ENCODE measurements around the gene DPYSL4. TPM values are rescaled to one million over a fixed set of nuclear protein-coding genes. Genes with fewer than 3 reads are reported as not detected.

DPYSL4 gene
- total RNA-seq, 3 donors from 2014 or later (not counting 1 experiment from before 2014, with no cell fraction given): 0.40 to 1.3 (median 1.0) TPM

- Mint-ChIP-seq H3K36me3 (no peaks in the 10 kb centered on the region), H3K4me1 (peaks cover 20 to 21% of the 10 kb centered on the region in 2 donors), H3K27me3 (ENCODE audit: low read depth in 2 of 2) (no peaks in the 10 kb centered on the region), H3K9me3 (no peaks in the 10 kb centered on the region), H3K4me3 (no peak overlapping the region), H3K27ac (no peak overlapping the region)
- TF ChIP-seq CTCF (IDR thresholded peaks at IDR 0.05): no peak
- H3K27me3 ChIP-seq (ENCODE audit: control insufficient read depth, insufficient read depth, low read length): no peaks in the 10 kb centered on the region
- intact Hi-C loops (cut with micrococcal nuclease): no loop called here
- ATAC-seq (no peak), DNase-seq (no peak)
- peaks cover 17% of the 10 kb centered on the region for H3K4me1 ChIP-seq (ENCODE audit: control insufficient read depth, insufficient read depth, low read length)
- H3K9me3 ChIP-seq (ENCODE audit: control insufficient read depth, insufficient read depth, low read length): no peaks in the 10 kb centered on the region
- no peaks in the 10 kb centered on the region for H3K36me3 ChIP-seq (ENCODE audit: control insufficient read depth, insufficient read depth, low read length)
- no peak overlapping the region for H3K4me3 ChIP-seq (ENCODE audit: low read length)
- no peak overlapping the region for H3K27ac ChIP-seq (ENCODE audit: low read length)
- 90% methylated on average over 13 of the region's 13 CpGs for WGBS (ENCODE audit: insufficient coverage)
Observed at GRCh38 chr10:132236881-132237280, 50.1 kb downstream of the DPYSL4 start.

- no peaks in the 10 kb centered on the region for H3K9me3 Mint-ChIP-seq
- intact Hi-C loops (cut with micrococcal nuclease): no loop called here
- H3K4me1 ChIP-seq (ENCODE audit: control insufficient read depth, insufficient read depth, low read length): peaks cover 12% of the 10 kb centered on the region
- no peaks in the 10 kb centered on the region for H3K27me3 ChIP-seq (ENCODE audit: control insufficient read depth, insufficient read depth, low read length)
- H3K9me3 ChIP-seq (ENCODE audit: control insufficient read depth, insufficient read depth, low read length): no peaks in the 10 kb centered on the region
- H3K36me3 ChIP-seq (ENCODE audit: control insufficient read depth, insufficient read depth, low read length): no peaks in the 10 kb centered on the region
- no peaks in the 10 kb centered on the region for H3K27me3 Mint-ChIP-seq (ENCODE audit: low read depth in 2 of 2)
- no peaks in the 10 kb centered on the region for H3K36me3 Mint-ChIP-seq
- H3K4me1 Mint-ChIP-seq: peaks cover 15 to 16% of the 10 kb centered on the region in 2 donors
- ATAC-seq (no peak), DNase-seq (no peak)
- WGBS (ENCODE audit: insufficient coverage): 92% methylated on average over 15 of the region's 15 CpGs
- H3K27ac Mint-ChIP-seq: no peak overlapping the region
- TF ChIP-seq CTCF (IDR thresholded peaks at IDR 0.05): no peak
- no peak overlapping the region for H3K4me3 ChIP-seq (ENCODE audit: low read length)
- H3K27ac ChIP-seq (ENCODE audit: low read length): no peak overlapping the region
- H3K4me3 Mint-ChIP-seq: no peak overlapping the region
Observed at GRCh38 chr10:132237396-132237795, 50.6 kb downstream of the DPYSL4 start.

- no peaks in the 10 kb centered on the region for H3K36me3 ChIP-seq (ENCODE audit: control insufficient read depth, insufficient read depth, low read length)
- H3K27me3 ChIP-seq (ENCODE audit: control insufficient read depth, insufficient read depth, low read length): no peaks in the 10 kb centered on the region
- Mint-ChIP-seq H3K9me3 (no peaks in the 10 kb centered on the region), H3K27ac (peak overlapping the region in 1 of 2 donors; percentile 47), H3K4me1 (peaks cover 10 to 11% of the 10 kb centered on the region in 2 donors), H3K4me3 (no peak overlapping the region), H3K27me3 (ENCODE audit: low read depth in 2 of 2) (no peaks in the 10 kb centered on the region), H3K36me3 (no peaks in the 10 kb centered on the region)
- intact Hi-C loops (cut with micrococcal nuclease): no loop called here
- WGBS (ENCODE audit: insufficient coverage): 61% methylated on average over 8 of the region's 9 CpGs
- no peak for TF ChIP-seq CTCF (IDR thresholded peaks at IDR 0.05)
- ATAC-seq (no peak), DNase-seq (no peak)
- no peak overlapping the region for H3K27ac ChIP-seq (ENCODE audit: low read length)
- peaks cover 7% of the 10 kb centered on the region for H3K4me1 ChIP-seq (ENCODE audit: control insufficient read depth, insufficient read depth, low read length)
- no peaks in the 10 kb centered on the region for H3K9me3 ChIP-seq (ENCODE audit: control insufficient read depth, insufficient read depth, low read length)
- no peak overlapping the region for H3K4me3 ChIP-seq (ENCODE audit: low read length)
Observed at GRCh38 chr10:132237871-132238270, 51.1 kb downstream of the DPYSL4 start.

GRCh38 chr10:132238371-132239125, 51.8 kb downstream of the DPYSL4 start:
- H3K27ac Mint-ChIP-seq: peak overlapping the region in 1 of 2 donors; percentile 47
- no peaks in the 10 kb centered on the region for H3K27me3 Mint-ChIP-seq (ENCODE audit: low read depth in 2 of 2)
- no peak overlapping the region for H3K27ac ChIP-seq (ENCODE audit: low read length)
- WGBS (ENCODE audit: insufficient coverage): 91% methylated on average over 17 of the region's 17 CpGs
- no peak overlapping the region for H3K4me3 Mint-ChIP-seq
- DNase-seq (no peak), ATAC-seq (no peak)
- H3K36me3 Mint-ChIP-seq: no peaks in the 10 kb centered on the region
- no peaks in the 10 kb centered on the region for H3K9me3 ChIP-seq (ENCODE audit: control insufficient read depth, insufficient read depth, low read length)
- no peak overlapping the region for H3K4me3 ChIP-seq (ENCODE audit: low read length)
- no peaks in the 10 kb centered on the region for H3K27me3 ChIP-seq (ENCODE audit: control insufficient read depth, insufficient read depth, low read length)
- H3K9me3 Mint-ChIP-seq: no peaks in the 10 kb centered on the region
- no peak for TF ChIP-seq CTCF (IDR thresholded peaks at IDR 0.05)
- H3K4me1 Mint-ChIP-seq: peaks cover 5 to 10% of the 10 kb centered on the region in 2 donors
- intact Hi-C loops (cut with micrococcal nuclease): no loop called here
- peaks cover under 1% of the 10 kb centered on the region for H3K4me1 ChIP-seq (ENCODE audit: control insufficient read depth, insufficient read depth, low read length)
- no peaks in the 10 kb centered on the region for H3K36me3 ChIP-seq (ENCODE audit: control insufficient read depth, insufficient read depth, low read length)

All from natural killer cell (primary cell).